Spleen (tissue), 11 donors: ENCODE results near the gene ZBTB44. TPM values are rescaled to one million over a fixed set of nuclear protein-coding genes. Genes with fewer than 3 reads are reported as not detected.

Experiments
- DNase-seq: peaks from one replicate; pipeline ENCODE4 v3.0.0-alpha.2; 2020
- H3K27ac ChIP-seq, 8 donors: fragments of 200-600 bp; sonication (generic) in 7 of 8; 1 replicate in 4 of 8; 2 replicates in 4 of 8; pipeline versions ENCODE4 v1.5.0 to v1.8.0; 2016 to 2021; ENCODE audit warnings: inconsistent platforms in 4 of 8, mild to moderate bottlenecking in 4 of 8, moderate library complexity in 1 of 8
- H3K27me3 ChIP-seq, 7 donors: fragments of 200-600 bp; sonication (generic) in 6 of 7; replicated peaks in 1 of 7; 1 replicate in 4 of 7; 2 replicates in 3 of 7; pipeline versions ENCODE4 v1.5.0 to v1.8.0; 2016 to 2021; ENCODE audit warnings: inconsistent platforms in 3 of 7, mild to moderate bottlenecking in 1 of 7
- H3K36me3 ChIP-seq, 6 donors: fragments of 200-600 bp; sonication (generic) in 5 of 6; 1 replicate in 4 of 6; 2 replicates in 2 of 6; pipeline versions ENCODE4 v1.5.0 to v1.8.0; 2016 to 2021; ENCODE audit warnings: inconsistent platforms in 2 of 6
- H3K4me1 ChIP-seq, 6 donors: fragments of 200-600 bp; sonication (generic) in 5 of 6; 1 replicate in 3 of 6; 2 replicates in 3 of 6; pipeline versions ENCODE4 v1.5.0 to v1.8.0; 2016 to 2021; ENCODE audit warnings: inconsistent platforms in 3 of 6
- H3K4me3 ChIP-seq, 8 donors: fragments of 200-600 bp; sonication (generic) in 7 of 8; 1 replicate in 4 of 8; 2 replicates in 4 of 8; pipeline versions ENCODE4 v1.5.0 to v1.8.0; 2016 to 2021; ENCODE audit warnings: inconsistent platforms in 4 of 8, mild to moderate bottlenecking in 4 of 8, moderate library complexity in 2 of 8
- H3K9me3 ChIP-seq, 8 donors: fragments of 200-600 bp; sonication (generic) in 7 of 8; 1 replicate in 4 of 8; 2 replicates in 4 of 8; pipeline versions ENCODE4 v1.5.0 to v1.8.0; 2016 to 2021; ENCODE audit warnings: inconsistent platforms in 4 of 8
- CTCF ChIP-seq, 11 experiments: fragments of 200-600 bp in 7 of 11; fragments of 450-650 bp in 4 of 11; sonication (generic) in 4 of 11; IDR thresholded peaks in 8 of 11; conservative IDR thresholded peaks in 3 of 11; 1 replicate in 7 of 11; 2 replicates in 4 of 11; pipeline versions ENCODE4 v1.4.0 to v1.8.0; 2016 to 2021; ENCODE audit warnings: antibody characterized with exemption in 11 of 11, inconsistent platforms in 4 of 11, mild to moderate bottlenecking in 1 of 11
- POLR2A ChIP-seq, 3 donors: fragments of 450-650 bp; IDR thresholded peaks; one replicate each; pipeline ENCODE4 v1.5.1; 2017; ENCODE audit warnings: antibody characterized with exemption in 3 of 3, mild to moderate bottlenecking in 1 of 3
- POLR2AphosphoS5 ChIP-seq, 3 donors: sonication (generic); formaldehyde crosslinking; IDR thresholded peaks; one replicate each; pipeline ENCODE4 v1.5.1; 2017; ENCODE audit warnings: antibody characterized with exemption in 3 of 3
- WGBS, 5 donors: extraction: QIAGEN DNeasy Blood & Tissue Kit in 3 of 5; methylation state at CpG; one replicate each; pipeline versions ENCODE4 v1.1.5 to v1.1.7; 2013 to 2018; 5-methylcytosine and 5-hydroxymethylcytosine counted together
- intact Hi-C: fragments of 100-400 bp; cut with DNase I; formaldehyde crosslinking; loops from one replicate; pipeline ENCODE4 v1.15.0; 2023; ENCODE audit warnings: low total_unique reads
- polyA plus RNA-seq, 3 donors: library from polyadenylated mRNA; stranded (reverse); fragments of 200-250 nt; gene quantifications; one replicate each; pipeline ENCODE4 v1.2.1, GENCODE V29; 2013
- total RNA-seq, 7 donors: library from RNA; depleted of rRNA in 3 of 7; stranded (reverse); fragments of >200 nt in 3 of 7; fragmentation: NEBNext Ultra II Directional in 4 of 7; extraction: Animal tissue kit (Norgen Biotek cat#: 25700) in 4 of 7; gene quantifications; one replicate each; pipeline versions ENCODE4 v1.1.0 to v1.2.1, GENCODE V29; 2016 to 2021
- donor health status: healthy with polysubstance abuse.
- donor health status: DM: no; HTN: no; CAD: no; lungs with moderate emphysema.
- donor health status: DM: no; HTN: no; CAD: no.
- donor health status: Bipolar disorder and iron deficiency.
- donor health status: healthy.
- donor health status: DM: no; HTN: no; CAD: no.
- donor health status: DM: yes; HTN: yes; CAD: no.

ZBTB44 gene
- total and polyA plus RNA-seq, 10 donors = 12.4 to 79.6 (median 53.1) TPM

- Histone ChIP-seq H3K27me3 (peaks cover 0 to 14% (median 0%) of the 10 kb centered on the region in 7 donors), H3K9me3 (no peaks in the 10 kb centered on the region), H3K4me1 (peaks cover 0 to 9% (median 8%) of the 10 kb centered on the region in 6 donors), H3K36me3 (no peaks in the 10 kb centered on the region), H3K4me3 (no peak overlapping the region), H3K27ac (no peak overlapping the region)
- intact Hi-C loops = loop anchor here (10.0 kb wide), 1 partner anchor 209 kb away; the partner anchor contains the start of gene ADAMTS8
- DNase-seq = no peak
- no peak for TF ChIP-seq POLR2AphosphoS5 (IDR thresholded peaks at IDR 0.05)
- TF ChIP-seq CTCF (IDR thresholded peaks at IDR 0.05 in 8 of 11, conservative IDR thresholded peaks at IDR 0.05 in 3 of 11) = no peak
- TF ChIP-seq POLR2A (IDR thresholded peaks at IDR 0.05) = no peak
- WGBS, 5 donors = 61 to 79% (median 69%) methylated on average over 4 of the region's 4 CpGs
Observed at GRCh38 chr11:130216221-130216550, 98.5 kb downstream of the ZBTB44 start.

GRCh38 chr11:130215531-130216220 is 99.0 kb downstream of the ZBTB44 start:
- DNase-seq = peak; percentile 65
- TF ChIP-seq POLR2AphosphoS5 (IDR thresholded peaks at IDR 0.05) (no peak), CTCF (IDR thresholded peaks at IDR 0.05 in 8 of 11, conservative IDR thresholded peaks at IDR 0.05 in 3 of 11) (no peak)
- H3K36me3 ChIP-seq = no peaks in the 10 kb centered on the region
- intact Hi-C loops = loop anchor here (10.0 kb wide), 1 partner anchor 209 kb away; the partner anchor contains the start of gene ADAMTS8
- H3K4me3 ChIP-seq = no peak overlapping the region
- no peaks in the 10 kb centered on the region for H3K9me3 ChIP-seq
- no peak overlapping the region for H3K27ac ChIP-seq
- H3K4me1 ChIP-seq = peaks cover 0 to 9% (median 8%) of the 10 kb centered on the region in 6 donors
- peaks cover 0 to 14% (median 0%) of the 10 kb centered on the region in 7 donors for H3K27me3 ChIP-seq
- WGBS, 5 donors = 72 to 90% (median 80%) methylated on average over 12 to 13 of the region's 13 CpGs

GRCh38 chr11:130214861-130215530 is 99.7 kb downstream of the ZBTB44 start:
- H3K36me3 ChIP-seq = peaks cover 0 to 4% (median 0%) of the 10 kb centered on the region in 6 donors
- intact Hi-C loops = loop anchor here (10.0 kb wide), 1 partner anchor 210 kb away; the partner anchor contains the start of gene ADAMTS8
- DNase-seq = no peak

More at GRCh38 chr11:130214861-130215530, 99.7 kb downstream of the ZBTB44 start:
- WGBS, 5 donors = 86 to 95% (median 89%) methylated on average over 6 of the region's 6 CpGs
- no peak overlapping the region for H3K27ac ChIP-seq
- no peaks in the 10 kb centered on the region for H3K9me3 ChIP-seq
- no peak overlapping the region for H3K4me3 ChIP-seq
- peaks cover 0 to 9% (median 8%) of the 10 kb centered on the region in 6 donors for H3K4me1 ChIP-seq
- TF ChIP-seq CTCF (IDR thresholded peaks at IDR 0.05 in 8 of 11, conservative IDR thresholded peaks at IDR 0.05 in 3 of 11) = no peak
- no peak for TF ChIP-seq POLR2AphosphoS5 (IDR thresholded peaks at IDR 0.05)
- no peak for TF ChIP-seq POLR2A (IDR thresholded peaks at IDR 0.05)
- peaks cover 0 to 14% (median 0%) of the 10 kb centered on the region in 7 donors for H3K27me3 ChIP-seq
